Lung (tissue), 12 donors: Measurements from ENCODE around the gene OSR1. TPM values are rescaled to one million over a fixed set of nuclear protein-coding genes. Genes with fewer than 3 reads are reported as not detected.

ENCODE experiments used
- ATAC-seq: fragments of 200-7000 bp; cut with Tn5 transposase; one replicate; pipeline ENCODE4 v1.9.1; 2020; ENCODE audit warnings: moderate number of reproducible peaks; ENCODE audit not compliant: insufficient read depth, low FRiP score
- DNase-seq, 3 donors: peaks; one replicate each; pipeline ENCODE4 v3.0.0-alpha.2; 2013 to 2017
- H3K27ac ChIP-seq, 2 donors: one replicate each; pipeline ENCODE4 v1.5.1; 2013; ENCODE audit warnings: mild to moderate bottlenecking in 2 of 2, moderate library complexity in 2 of 2, control low read depth in 1 of 2, inconsistent platforms in 1 of 2, low read depth in 1 of 2, low read length in 1 of 2
- H3K27me3 ChIP-seq, 3 donors: one replicate each; pipeline ENCODE4 v1.5.1; 2013; ENCODE audit warnings: low read length in 2 of 3; ENCODE audit not compliant: control insufficient read depth in 3 of 3, insufficient read depth in 3 of 3
- H3K36me3 ChIP-seq, 4 donors: one replicate each; pipeline ENCODE4 v1.5.1; 2013; ENCODE audit warnings: low read length in 4 of 4, mild to moderate bottlenecking in 1 of 4, moderate library complexity in 1 of 4; ENCODE audit not compliant: control insufficient read depth in 4 of 4, insufficient read depth in 4 of 4
- H3K4me1 ChIP-seq, 5 donors: one replicate each; pipeline ENCODE4 v1.5.1; 2013; ENCODE audit warnings: low read length in 5 of 5, mild to moderate bottlenecking in 2 of 5, moderate library complexity in 1 of 5; ENCODE audit not compliant: control insufficient read depth in 5 of 5, insufficient read depth in 5 of 5
- H3K4me3 ChIP-seq: one replicate; pipeline ENCODE4 v1.5.1; 2013; ENCODE audit warnings: mild to moderate bottlenecking, control low read depth, moderate library complexity
- H3K9ac ChIP-seq, 2 donors: one replicate each; pipeline ENCODE4 v1.5.1; 2013; ENCODE audit warnings: low read length in 2 of 2, control low read depth in 1 of 2; ENCODE audit not compliant: insufficient read depth in 1 of 2
- H3K9me3 ChIP-seq, 4 donors: one replicate each; pipeline ENCODE4 v1.5.1; 2013; ENCODE audit warnings: low read length in 3 of 4, mild to moderate bottlenecking in 1 of 4, moderate library complexity in 1 of 4; ENCODE audit not compliant: control insufficient read depth in 4 of 4, insufficient read depth in 3 of 4
- CTCF ChIP-seq: IDR thresholded peaks from 2 replicates; pipeline ENCODE4 v1.5.1; 2012; ENCODE audit warnings: mild to moderate bottlenecking; ENCODE audit errors: control extremely low read depth, extremely low read depth
- WGBS, 2 donors: extraction: QIAGEN DNeasy Blood & Tissue Kit; methylation state at CpG; one replicate each; pipeline ENCODE4 v1.1.7; 2013; 5-methylcytosine and 5-hydroxymethylcytosine counted together
- polyA plus RNA-seq, 2 donors: library from polyadenylated mRNA; stranded (reverse); fragments of 200-250 nt; gene quantifications; one replicate each; pipeline ENCODE4 v1.2.1, GENCODE V29; 2013
- total RNA-seq, 2 donors: library from RNA; depleted of rRNA in 1 of 2; stranded (reverse); fragments of >200 nt in 1 of 2; gene quantifications; one replicate each; pipeline ENCODE4 v1.2.1, GENCODE V29; 2014 to 2021
- donor health status: control.
- donor health status: control.
- donor health status: Bipolar disorder and iron deficiency.
- donor health status: healthy.
- donor health status: DM: yes; HTN: yes; CAD: no.

The OSR1 gene
- total and polyA plus RNA-seq, 4 donors, result 8.6 to 36.2 (median 22.3) TPM

- 87 to 89% methylated on average over 8 of the region's 8 CpGs for WGBS, 2 donors
- no peak for DNase-seq
- H3K9ac ChIP-seq, result no peak overlapping the region
Measured at GRCh38 chr2:19348692-19349091, 9.7 kb downstream of the OSR1 start.

GRCh38 chr2:19347619-19348562 is 10.5 kb downstream of the OSR1 start:
- Histone ChIP-seq H3K27me3 (peaks cover 0 to 8% (median 0%) of the 10 kb centered on the region in 3 donors), H3K27ac (peak overlapping the region; percentile 96 to 97), H3K4me3 (peak overlapping the region; percentile 78), H3K4me1 (peaks cover 0 to 12% (median 3%) of the 10 kb centered on the region in 5 donors), H3K9ac (peak overlapping the region; percentile 83 to 93), H3K36me3 (peaks cover 0 to 27% (median 5%) of the 10 kb centered on the region in 4 donors), H3K9me3 (no peaks in the 10 kb centered on the region)
- ATAC-seq (peak; percentile 95), DNase-seq (peak; percentile 97 to 99 (median 98))
- WGBS, 2 donors, result 2% methylated on average over 73 to 76 of the region's 76 CpGs
- TF ChIP-seq CTCF, result no peak

More at GRCh38 chr2:19348692-19349091, 9.7 kb downstream of the OSR1 start:
- peaks cover 0 to 19% (median 3%) of the 10 kb centered on the region in 5 donors for H3K4me1 ChIP-seq
- H3K36me3 ChIP-seq, result peaks cover 0 to 35% (median 5%) of the 10 kb centered on the region in 4 donors
- TF ChIP-seq CTCF, result no peak
- no peak overlapping the region for H3K4me3 ChIP-seq
- peaks cover 0 to 16% (median 0%) of the 10 kb centered on the region in 3 donors for H3K27me3 ChIP-seq
- H3K9me3 ChIP-seq, result peaks cover 0 to 3% (median 0%) of the 10 kb centered on the region in 4 donors
- ATAC-seq, result no peak
- peak overlapping the region in 1 of 2 donors; percentile 96 for H3K27ac ChIP-seq

- TF ChIP-seq CTCF, result no peak
- no peak for ATAC-seq
- H3K27ac ChIP-seq, result peak overlapping the region; percentile 96 to 97
Measured at GRCh38 chr2:19346983-19347618, 11.3 kb downstream of the OSR1 start.

More at GRCh38 chr2:19346983-19347618, 11.3 kb downstream of the OSR1 start:
- peak overlapping the region; percentile 78 for H3K4me3 ChIP-seq
- 39 to 40% methylated on average over 6 of the region's 6 CpGs for WGBS, 2 donors
- H3K4me1 ChIP-seq, result peaks cover 0 to 12% (median 3%) of the 10 kb centered on the region in 5 donors
- DNase-seq, result peak in 1 of 3 donors; percentile 39
- peaks cover 0 to 21% (median 3%) of the 10 kb centered on the region in 4 donors for H3K36me3 ChIP-seq
- peak overlapping the region; percentile 83 to 93 for H3K9ac ChIP-seq
- H3K9me3 ChIP-seq, result no peaks in the 10 kb centered on the region
- H3K27me3 ChIP-seq, result peaks cover 0 to 2% (median 0%) of the 10 kb centered on the region in 3 donors
